Activated T-cell treated with anti-CD3 and anti-CD28 coated beads, Interleukin-2, amount 50 U/mL, for 4 hours (primary cell): ENCODE measurements around the gene TYW3. TPM values are rescaled to one million over a fixed set of nuclear protein-coding genes. Genes with fewer than 3 reads are reported as not detected.

Source experiments
- ATAC-seq, 2 donors: fragments of 200-7000 bp; cut with Tn5 transposase; one replicate each; pipeline ENCODE4 v1.10.0; 2021
- DNase-seq: peaks from one replicate; pipeline ENCODE4 v3.0.0-alpha.2; 2020
- H3K27me3 Mint-ChIP-seq: one replicate; pipeline ENCODE4 v1.8.0; 2021; ENCODE audit warnings: low read depth, mixed read lengths
- H3K36me3 Mint-ChIP-seq: one replicate; pipeline ENCODE4 v1.8.0; 2022; ENCODE audit warnings: mixed read lengths; ENCODE audit not compliant: insufficient read depth
- H3K4me1 Mint-ChIP-seq: one replicate; pipeline ENCODE4 v1.8.0; 2021; ENCODE audit warnings: low read depth, mixed read lengths
- H3K4me3 Mint-ChIP-seq: one replicate; pipeline ENCODE4 v1.8.0; 2021; ENCODE audit warnings: mild to moderate bottlenecking, moderate library complexity, mixed read lengths
- H3K9me3 Mint-ChIP-seq: one replicate; pipeline ENCODE4 v1.8.0; 2021; ENCODE audit warnings: mixed read lengths
- total RNA-seq, 3 donors: library from RNA; stranded (reverse); gene quantifications; one replicate each; pipeline ENCODE4 v1.2.1, GENCODE V29; 2021

The TYW3 gene
- total RNA-seq, 3 donors from 2014 or later = 36.9 to 57.3 (median 46.9) TPM

DNA sequence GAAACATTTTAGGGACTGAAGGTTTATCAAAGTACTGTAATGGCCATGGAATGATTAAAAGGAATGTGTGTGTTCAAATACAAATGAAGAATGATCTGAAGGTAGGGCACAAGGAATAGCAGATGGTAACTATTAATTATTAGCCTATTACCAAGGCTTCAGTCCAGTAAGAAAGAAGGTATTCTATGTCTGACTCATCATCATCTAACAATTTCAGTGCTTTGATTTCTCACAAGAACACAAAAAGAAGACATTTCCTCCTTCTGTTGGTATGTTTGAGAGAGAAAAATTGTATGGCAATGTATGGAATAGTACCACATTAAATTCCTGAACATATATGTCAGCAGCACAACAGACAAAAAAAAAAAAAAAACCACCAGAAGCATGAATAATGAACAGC is 57.5 kb downstream of the TYW3 start:
- no peaks in the 10 kb centered on the region for H3K4me1 Mint-ChIP-seq
- ATAC-seq (no peak), DNase-seq (no peak)
- H3K4me3 Mint-ChIP-seq = no peak overlapping the region
- H3K27me3 Mint-ChIP-seq = peaks cover 1% of the 10 kb centered on the region
- no peaks in the 10 kb centered on the region for H3K36me3 Mint-ChIP-seq
- peaks cover 3% of the 10 kb centered on the region for H3K9me3 Mint-ChIP-seq

DNA sequence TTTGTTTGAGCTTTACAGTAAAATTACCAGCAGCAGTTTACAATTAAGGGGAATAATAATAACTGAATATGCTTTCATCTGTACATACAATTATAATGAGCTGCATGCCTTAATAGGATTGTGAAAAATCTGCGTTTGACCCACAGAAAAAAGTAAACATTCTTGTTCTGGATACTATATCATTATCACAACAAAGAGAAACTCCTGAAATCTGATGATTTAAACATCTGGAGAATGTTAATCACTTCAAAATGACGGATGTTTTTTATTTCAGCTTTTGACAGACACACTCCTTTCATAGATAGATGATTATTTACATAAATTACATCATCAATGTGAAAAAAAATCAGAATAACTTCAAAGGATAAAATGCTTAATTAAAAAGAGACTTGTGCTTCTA is 58.5 kb downstream of the TYW3 start:
- H3K36me3 Mint-ChIP-seq = no peaks in the 10 kb centered on the region
- H3K4me3 Mint-ChIP-seq = no peak overlapping the region
- DNase-seq (no peak), ATAC-seq (no peak)
- peaks cover 1% of the 10 kb centered on the region for H3K27me3 Mint-ChIP-seq
- peaks cover 3% of the 10 kb centered on the region for H3K9me3 Mint-ChIP-seq
- H3K4me1 Mint-ChIP-seq = no peaks in the 10 kb centered on the region

- no peaks in the 10 kb centered on the region for H3K36me3 Mint-ChIP-seq
- peaks cover 6% of the 10 kb centered on the region for H3K9me3 Mint-ChIP-seq
- peaks cover 6% of the 10 kb centered on the region for H3K27me3 Mint-ChIP-seq
These were observed 66.2 kb downstream of the TYW3 start for GRCh38 chr1:74799119-74799657.

DNA sequence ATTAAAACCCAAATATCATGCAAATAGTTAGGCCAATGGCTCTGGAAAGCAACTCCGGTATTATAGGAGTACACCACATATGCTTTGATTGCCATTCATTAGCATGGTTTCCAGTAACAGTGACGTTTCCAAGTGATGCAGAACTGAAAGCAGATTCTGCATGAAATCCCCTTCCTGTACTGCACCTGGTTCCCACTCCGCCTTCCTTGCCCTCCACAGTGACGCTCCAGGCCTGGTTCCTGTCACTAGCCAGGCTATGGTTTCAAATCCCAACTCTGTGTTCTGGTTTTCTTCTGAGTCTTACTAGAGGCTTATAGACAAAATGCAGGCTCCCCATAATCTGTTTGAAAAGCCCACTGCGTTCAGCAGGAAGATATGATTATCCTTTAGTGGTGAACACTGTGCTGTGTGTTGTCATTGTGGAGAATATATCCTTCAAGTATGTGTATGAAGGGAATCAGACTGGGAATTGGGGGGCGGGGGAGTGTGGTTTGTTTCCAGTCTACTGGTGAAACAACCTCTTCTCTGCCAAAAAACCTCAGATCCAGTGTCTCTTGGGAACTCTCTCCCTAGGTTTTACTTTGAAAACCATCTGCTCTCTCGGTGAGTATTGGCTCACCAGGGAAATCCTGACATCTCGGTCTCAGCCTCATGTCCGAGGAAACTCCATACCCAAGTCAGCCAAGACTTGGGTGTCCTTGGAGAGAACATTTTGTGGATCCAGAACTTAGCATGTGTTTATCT is 78.7 kb downstream of the TYW3 start:
- DNase-seq = no peak
- Mint-ChIP-seq H3K27me3 (no peaks in the 10 kb centered on the region), H3K4me3 (no peak overlapping the region), H3K4me1 (no peaks in the 10 kb centered on the region), H3K9me3 (peaks cover 3% of the 10 kb centered on the region), H3K36me3 (no peaks in the 10 kb centered on the region)
- peak in 1 of 2 donors; percentile 23 for ATAC-seq

More at GRCh38 chr1:74799119-74799657, 66.2 kb downstream of the TYW3 start:
- H3K4me1 Mint-ChIP-seq = no peaks in the 10 kb centered on the region
- no peak overlapping the region for H3K4me3 Mint-ChIP-seq
- DNase-seq (no peak), ATAC-seq (no peak)

GRCh38 chr1:74812180-74812541 is 79.2 kb downstream of the TYW3 start:
- ATAC-seq = no peak
- Mint-ChIP-seq H3K4me3 (no peak overlapping the region), H3K9me3 (peaks cover 3% of the 10 kb centered on the region), H3K4me1 (no peaks in the 10 kb centered on the region), H3K27me3 (no peaks in the 10 kb centered on the region), H3K36me3 (no peaks in the 10 kb centered on the region)
- DNase-seq = no peak

Other genes with a start within 250 kb of the TYW3 start
- gene LRRC53, start 220.5 kb upstream of the TYW3 start, total RNA-seq = not detected
- not detected for gene ERICH3, start 59.4 kb upstream of the TYW3 start, total RNA-seq
- 10 to 100 TPM in 1 of 3 donors, 1 to 10 TPM in 2; 6.9 to 12.3 (median 7.9) TPM for gene CRYZ, start 102 bp upstream of the TYW3 start, total RNA-seq